HEK293 (cell line): ENCODE results near the gene MRTFA.

ENCODE experiments used
- CTCF ChIA-PET: fragments of 350-600 bp; formaldehyde crosslinking; extraction: SDS; loops from one replicate; lab custom pipeline; 2021; ENCODE audit warnings: antibody characterized with exemption; lab: Yijun Ruan, JAX
- POLR2A ChIA-PET: fragments of 300-600 bp; formaldehyde crosslinking; extraction: SDS; loops from one replicate; lab custom pipeline; 2020; ENCODE audit warnings: antibody characterized with exemption, inconsistent platforms; lab: Yijun Ruan, JAX
- H3K27ac ChIP-seq: fragments of 200-500 bp; sonication (Bioruptor generic); 2 replicates; pipeline ENCODE4 v1.5.1; 2014; ENCODE audit warnings: low read depth, low read length, control low read depth, inconsistent platforms; ENCODE audit errors: extremely low read depth
- H3K36me3 ChIP-seq, 2 experiments: fragments of 200-500 bp in 1 of 2; sonication (Bioruptor generic) in 1 of 2; 1 replicate in 1 of 2; 2 replicates in 1 of 2; pipeline ENCODE4 v1.5.1; 2014 to 2017; ENCODE audit warnings: inconsistent platforms in 2 of 2, low read length in 2 of 2; ENCODE audit not compliant: control insufficient read depth in 2 of 2, insufficient read depth in 1 of 2
- H3K4me1 ChIP-seq: fragments of 200-500 bp; sonication (Bioruptor generic); 2 replicates; pipeline ENCODE4 v1.5.1; 2014; ENCODE audit warnings: mild to moderate bottlenecking, low read length, inconsistent platforms; ENCODE audit not compliant: control insufficient read depth, insufficient read depth
- H3K4me3 ChIP-seq: 2 replicates; pipeline ENCODE4 v1.5.1; 2011; ENCODE audit warnings: low read depth, mild to moderate bottlenecking, control low read depth, low read length, moderate library complexity
- H3K9me3 ChIP-seq: fragments of 200-500 bp; sonication (Bioruptor generic); 2 replicates; pipeline ENCODE4 v1.5.1; 2014; ENCODE audit warnings: low read depth, low read length, inconsistent platforms; ENCODE audit not compliant: control insufficient read depth, insufficient read depth
- GLIS1 ChIP-seq: fragments of 450-650 bp; formaldehyde crosslinking; IDR thresholded peaks from 2 replicates; pipeline ENCODE4 v1.5.1; 2016; ENCODE audit warnings: missing biosample characterization, missing genetic modification characterization
- PRDM1 ChIP-seq: fragments of 450-650 bp; formaldehyde crosslinking; IDR thresholded peaks from 2 replicates; pipeline ENCODE4; 2016; ENCODE audit warnings: missing biosample characterization, missing genetic modification characterization
- ZNF184 ChIP-seq: fragments of 450-650 bp; IDR thresholded peaks from 2 replicates; pipeline ENCODE4 v1.5.1; 2018; ENCODE audit warnings: missing biosample characterization, mild to moderate bottlenecking, missing genetic modification characterization
- ZNF585B ChIP-seq: fragments of 450-650 bp; formaldehyde crosslinking; IDR thresholded peaks from 2 replicates; pipeline ENCODE4 v1.5.1; 2016; ENCODE audit warnings: missing biosample characterization, missing genetic modification characterization
- ZNF624 ChIP-seq: fragments of 450-650 bp; formaldehyde crosslinking; IDR thresholded peaks from 2 replicates; pipeline ENCODE4 v1.5.1; 2017; ENCODE audit warnings: missing biosample characterization, missing genetic modification characterization
- TF ChIP-seq, protein P1 (sequence below): fragments of 450-650 bp; formaldehyde crosslinking; IDR thresholded peaks from 2 replicates; pipeline ENCODE4 v1.5.1; 2016; ENCODE audit warnings: missing biosample characterization, missing genetic modification characterization
- TF ChIP-seq, protein P2 (sequence below): fragments of 450-650 bp; formaldehyde crosslinking; IDR thresholded peaks from 2 replicates; pipeline ENCODE4; 2016; ENCODE audit warnings: missing biosample characterization, missing genetic modification characterization
- TF ChIP-seq, protein P3 (sequence below): fragments of 450-650 bp; formaldehyde crosslinking; IDR thresholded peaks from 2 replicates; pipeline ENCODE4 v1.5.1; 2016; ENCODE audit warnings: missing biosample characterization, missing genetic modification characterization, borderline replicate concordance
- TF ChIP-seq, protein P4 (sequence below): fragments of 450-650 bp; formaldehyde crosslinking; IDR thresholded peaks from 2 replicates; pipeline ENCODE4 v1.5.1; 2016; ENCODE audit warnings: missing biosample characterization, missing genetic modification characterization
- TF ChIP-seq, protein P5 (sequence below): fragments of 450-650 bp; formaldehyde crosslinking; conservative IDR thresholded peaks from 2 replicates; pipeline ENCODE4 v1.5.1; 2016; ENCODE audit warnings: low read depth, missing biosample characterization, missing genetic modification characterization

Gene MRTFA

DNA sequence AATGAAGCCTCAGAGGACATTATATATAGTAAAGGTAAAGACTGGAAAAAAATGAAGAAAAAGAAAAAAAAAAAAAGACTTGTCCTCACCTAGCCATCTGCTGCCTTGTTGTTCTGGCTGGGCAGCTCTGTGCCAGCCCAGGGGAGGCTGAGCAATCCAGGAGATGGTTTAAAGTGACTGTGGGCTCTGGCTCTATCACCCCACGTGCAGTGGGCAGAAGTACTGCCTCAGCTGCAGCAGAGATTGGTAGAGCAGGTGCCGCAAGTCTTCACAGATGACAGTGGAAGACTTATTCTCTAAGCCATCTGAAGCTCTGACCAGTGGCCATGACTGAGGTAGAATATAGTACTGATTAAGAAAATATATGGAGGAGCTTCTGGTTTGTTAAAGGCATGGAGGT lies 203.9 kb downstream of the MRTFA start (continued):
- TF ChIP-seq, protein P1, sequence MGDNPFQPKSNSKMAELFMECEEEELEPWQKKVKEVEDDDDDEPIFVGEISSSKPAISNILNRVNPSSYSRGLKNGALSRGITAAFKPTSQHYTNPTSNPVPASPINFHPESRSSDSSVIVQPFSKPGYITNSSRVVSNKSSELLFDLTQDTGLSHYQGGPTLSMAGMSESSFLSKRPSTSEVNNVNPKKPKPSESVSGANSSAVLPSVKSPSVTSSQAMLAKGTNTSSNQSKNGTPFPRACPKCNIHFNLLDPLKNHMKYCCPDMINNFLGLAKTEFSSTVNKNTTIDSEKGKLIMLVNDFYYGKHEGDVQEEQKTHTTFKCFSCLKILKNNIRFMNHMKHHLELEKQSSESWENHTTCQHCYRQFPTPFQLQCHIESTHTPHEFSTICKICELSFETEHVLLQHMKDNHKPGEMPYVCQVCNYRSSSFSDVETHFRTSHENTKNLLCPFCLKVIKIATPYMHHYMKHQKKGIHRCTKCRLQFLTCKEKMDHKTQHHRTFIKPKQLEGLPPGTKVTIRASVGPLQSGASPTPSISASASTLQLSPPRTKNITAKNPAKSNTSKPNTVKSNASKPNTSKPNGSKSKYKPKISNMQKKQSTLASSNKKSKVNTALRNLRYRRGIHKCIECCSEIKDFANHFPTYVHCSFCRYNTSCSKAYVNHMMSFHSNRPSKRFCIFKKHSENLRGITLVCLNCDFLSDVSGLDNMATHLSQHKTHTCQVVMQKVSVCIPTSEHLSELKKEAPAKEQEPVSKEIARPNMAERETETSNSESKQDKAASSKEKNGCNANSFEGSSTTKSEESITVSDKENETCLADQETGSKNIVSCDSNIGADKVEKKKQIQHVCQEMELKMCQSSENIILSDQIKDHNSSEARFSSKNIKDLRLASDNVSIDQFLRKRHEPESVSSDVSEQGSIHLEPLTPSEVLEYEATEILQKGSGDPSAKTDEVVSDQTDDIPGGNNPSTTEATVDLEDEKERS, result no peak
- no peak for TF ChIP-seq ZNF585B
- TF ChIP-seq, protein P2, sequence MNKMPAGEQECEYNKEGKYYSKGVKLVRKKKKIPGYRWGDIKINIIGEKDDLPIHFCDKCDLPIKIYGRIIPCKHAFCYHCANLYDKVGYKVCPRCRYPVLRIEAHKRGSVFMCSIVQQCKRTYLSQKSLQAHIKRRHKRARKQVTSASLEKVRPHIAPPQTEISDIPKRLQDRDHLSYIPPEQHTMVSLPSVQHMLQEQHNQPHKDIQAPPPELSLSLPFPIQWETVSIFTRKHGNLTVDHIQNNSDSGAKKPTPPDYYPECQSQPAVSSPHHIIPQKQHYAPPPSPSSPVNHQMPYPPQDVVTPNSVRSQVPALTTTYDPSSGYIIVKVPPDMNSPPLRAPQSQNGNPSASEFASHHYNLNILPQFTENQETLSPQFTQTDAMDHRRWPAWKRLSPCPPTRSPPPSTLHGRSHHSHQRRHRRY, result no peak
- TF ChIP-seq ZNF624, result no peak
- no peak for TF ChIP-seq ZNF184 (tag by site-specific recombination)
- no peak for TF ChIP-seq PRDM1 (tag by site-specific recombination)

DNA sequence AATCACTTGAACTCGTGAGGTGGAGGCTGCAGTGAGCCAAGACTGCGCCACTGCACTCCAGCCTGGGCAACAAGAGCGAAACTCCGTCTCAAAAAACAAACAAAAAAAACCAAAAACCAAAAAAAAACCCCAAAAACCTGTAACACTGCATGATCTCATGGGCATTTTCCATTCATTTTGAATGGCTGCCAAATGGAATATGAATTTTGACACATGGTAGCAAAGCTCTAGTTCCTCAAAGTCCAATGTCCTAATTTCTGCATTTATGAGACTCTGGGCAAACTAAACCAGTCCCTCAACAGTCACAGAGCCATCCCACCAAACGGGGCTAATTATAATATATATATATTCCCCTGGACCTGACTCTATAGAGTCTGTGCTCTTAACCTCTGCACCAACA lies 204.4 kb downstream of the MRTFA start:
- peaks cover 17 to 45% of the 10 kb centered on the region in 2 experiments; a peak in 2 of 3 replicates for H3K36me3 ChIP-seq
- CTCF ChIA-PET, result interaction anchor here (1.0 to 13.5 kb wide), 2 partner anchors 47 to 216 kb away, joined by 7 to 278 read pairs; no protein-coding TSS in a partner anchor

More for the DNA sequence above, 204.4 kb downstream of the MRTFA start:
- Histone ChIP-seq H3K4me3 (no peak overlapping the region), H3K4me1 (no peaks in the 10 kb centered on the region), H3K27ac (no peak overlapping the region), H3K9me3 (no peaks in the 10 kb centered on the region)
- no peak for TF ChIP-seq GLIS1 (tag by site-specific recombination)
- TF ChIP-seq, protein P2, result no peak
- TF ChIP-seq, protein P3, sequence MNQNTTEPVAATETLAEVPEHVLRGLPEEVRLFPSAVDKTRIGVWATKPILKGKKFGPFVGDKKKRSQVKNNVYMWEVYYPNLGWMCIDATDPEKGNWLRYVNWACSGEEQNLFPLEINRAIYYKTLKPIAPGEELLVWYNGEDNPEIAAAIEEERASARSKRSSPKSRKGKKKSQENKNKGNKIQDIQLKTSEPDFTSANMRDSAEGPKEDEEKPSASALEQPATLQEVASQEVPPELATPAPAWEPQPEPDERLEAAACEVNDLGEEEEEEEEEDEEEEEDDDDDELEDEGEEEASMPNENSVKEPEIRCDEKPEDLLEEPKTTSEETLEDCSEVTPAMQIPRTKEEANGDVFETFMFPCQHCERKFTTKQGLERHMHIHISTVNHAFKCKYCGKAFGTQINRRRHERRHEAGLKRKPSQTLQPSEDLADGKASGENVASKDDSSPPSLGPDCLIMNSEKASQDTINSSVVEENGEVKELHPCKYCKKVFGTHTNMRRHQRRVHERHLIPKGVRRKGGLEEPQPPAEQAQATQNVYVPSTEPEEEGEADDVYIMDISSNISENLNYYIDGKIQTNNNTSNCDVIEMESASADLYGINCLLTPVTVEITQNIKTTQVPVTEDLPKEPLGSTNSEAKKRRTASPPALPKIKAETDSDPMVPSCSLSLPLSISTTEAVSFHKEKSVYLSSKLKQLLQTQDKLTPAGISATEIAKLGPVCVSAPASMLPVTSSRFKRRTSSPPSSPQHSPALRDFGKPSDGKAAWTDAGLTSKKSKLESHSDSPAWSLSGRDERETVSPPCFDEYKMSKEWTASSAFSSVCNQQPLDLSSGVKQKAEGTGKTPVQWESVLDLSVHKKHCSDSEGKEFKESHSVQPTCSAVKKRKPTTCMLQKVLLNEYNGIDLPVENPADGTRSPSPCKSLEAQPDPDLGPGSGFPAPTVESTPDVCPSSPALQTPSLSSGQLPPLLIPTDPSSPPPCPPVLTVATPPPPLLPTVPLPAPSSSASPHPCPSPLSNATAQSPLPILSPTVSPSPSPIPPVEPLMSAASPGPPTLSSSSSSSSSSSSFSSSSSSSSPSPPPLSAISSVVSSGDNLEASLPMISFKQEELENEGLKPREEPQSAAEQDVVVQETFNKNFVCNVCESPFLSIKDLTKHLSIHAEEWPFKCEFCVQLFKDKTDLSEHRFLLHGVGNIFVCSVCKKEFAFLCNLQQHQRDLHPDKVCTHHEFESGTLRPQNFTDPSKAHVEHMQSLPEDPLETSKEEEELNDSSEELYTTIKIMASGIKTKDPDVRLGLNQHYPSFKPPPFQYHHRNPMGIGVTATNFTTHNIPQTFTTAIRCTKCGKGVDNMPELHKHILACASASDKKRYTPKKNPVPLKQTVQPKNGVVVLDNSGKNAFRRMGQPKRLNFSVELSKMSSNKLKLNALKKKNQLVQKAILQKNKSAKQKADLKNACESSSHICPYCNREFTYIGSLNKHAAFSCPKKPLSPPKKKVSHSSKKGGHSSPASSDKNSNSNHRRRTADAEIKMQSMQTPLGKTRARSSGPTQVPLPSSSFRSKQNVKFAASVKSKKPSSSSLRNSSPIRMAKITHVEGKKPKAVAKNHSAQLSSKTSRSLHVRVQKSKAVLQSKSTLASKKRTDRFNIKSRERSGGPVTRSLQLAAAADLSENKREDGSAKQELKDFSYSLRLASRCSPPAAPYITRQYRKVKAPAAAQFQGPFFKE (tag by site-specific recombination), result no peak
- TF ChIP-seq, protein P4, sequence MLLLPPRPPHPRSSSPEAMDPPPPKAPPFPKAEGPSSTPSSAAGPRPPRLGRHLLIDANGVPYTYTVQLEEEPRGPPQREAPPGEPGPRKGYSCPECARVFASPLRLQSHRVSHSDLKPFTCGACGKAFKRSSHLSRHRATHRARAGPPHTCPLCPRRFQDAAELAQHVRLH (tag by site-specific recombination), result no peak
- TF ChIP-seq PRDM1 (tag by site-specific recombination), result no peak
- TF ChIP-seq, protein P5, sequence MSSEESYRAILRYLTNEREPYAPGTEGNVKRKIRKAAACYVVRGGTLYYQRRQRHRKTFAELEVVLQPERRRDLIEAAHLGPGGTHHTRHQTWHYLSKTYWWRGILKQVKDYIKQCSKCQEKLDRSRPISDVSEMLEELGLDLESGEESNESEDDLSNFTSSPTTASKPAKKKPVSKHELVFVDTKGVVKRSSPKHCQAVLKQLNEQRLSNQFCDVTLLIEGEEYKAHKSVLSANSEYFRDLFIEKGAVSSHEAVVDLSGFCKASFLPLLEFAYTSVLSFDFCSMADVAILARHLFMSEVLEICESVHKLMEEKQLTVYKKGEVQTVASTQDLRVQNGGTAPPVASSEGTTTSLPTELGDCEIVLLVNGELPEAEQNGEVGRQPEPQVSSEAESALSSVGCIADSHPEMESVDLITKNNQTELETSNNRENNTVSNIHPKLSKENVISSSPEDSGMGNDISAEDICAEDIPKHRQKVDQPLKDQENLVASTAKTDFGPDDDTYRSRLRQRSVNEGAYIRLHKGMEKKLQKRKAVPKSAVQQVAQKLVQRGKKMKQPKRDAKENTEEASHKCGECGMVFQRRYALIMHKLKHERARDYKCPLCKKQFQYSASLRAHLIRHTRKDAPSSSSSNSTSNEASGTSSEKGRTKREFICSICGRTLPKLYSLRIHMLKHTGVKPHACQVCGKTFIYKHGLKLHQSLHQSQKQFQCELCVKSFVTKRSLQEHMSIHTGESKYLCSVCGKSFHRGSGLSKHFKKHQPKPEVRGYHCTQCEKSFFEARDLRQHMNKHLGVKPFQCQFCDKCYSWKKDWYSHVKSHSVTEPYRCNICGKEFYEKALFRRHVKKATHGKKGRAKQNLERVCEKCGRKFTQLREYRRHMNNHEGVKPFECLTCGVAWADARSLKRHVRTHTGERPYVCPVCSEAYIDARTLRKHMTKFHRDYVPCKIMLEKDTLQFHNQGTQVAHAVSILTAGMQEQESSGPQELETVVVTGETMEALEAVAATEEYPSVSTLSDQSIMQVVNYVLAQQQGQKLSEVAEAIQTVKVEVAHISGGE (tag by site-specific recombination), result no peak
- POLR2A ChIA-PET, result no interaction called here
